K562 (cell line): ENCODE measurements around the gene GLRX.

Source experiments
- EHMT2 ChIP-seq: fragments of 450-650 bp; IDR thresholded peaks from 2 replicates; pipeline ENCODE4 v1.6.1; 2018; ENCODE audit warnings: antibody characterized with exemption
- ILK ChIP-seq: fragments of 450-650 bp; IDR thresholded peaks from 2 replicates; pipeline ENCODE4 v1.6.1; 2016; ENCODE audit warnings: missing genetic modification characterization, low read depth, mild to moderate bottlenecking, missing compliant biosample characterization, moderate library complexity, borderline replicate concordance
- POLR3A ChIP-seq: IDR thresholded peaks from 2 replicates; pipeline ENCODE4 v1.6.1; 2011; ENCODE audit warnings: borderline replicate concordance, mild to moderate bottlenecking, moderate library complexity; ENCODE audit not compliant: insufficient read length, insufficient read depth; ENCODE audit errors: extremely low read depth

DNA sequence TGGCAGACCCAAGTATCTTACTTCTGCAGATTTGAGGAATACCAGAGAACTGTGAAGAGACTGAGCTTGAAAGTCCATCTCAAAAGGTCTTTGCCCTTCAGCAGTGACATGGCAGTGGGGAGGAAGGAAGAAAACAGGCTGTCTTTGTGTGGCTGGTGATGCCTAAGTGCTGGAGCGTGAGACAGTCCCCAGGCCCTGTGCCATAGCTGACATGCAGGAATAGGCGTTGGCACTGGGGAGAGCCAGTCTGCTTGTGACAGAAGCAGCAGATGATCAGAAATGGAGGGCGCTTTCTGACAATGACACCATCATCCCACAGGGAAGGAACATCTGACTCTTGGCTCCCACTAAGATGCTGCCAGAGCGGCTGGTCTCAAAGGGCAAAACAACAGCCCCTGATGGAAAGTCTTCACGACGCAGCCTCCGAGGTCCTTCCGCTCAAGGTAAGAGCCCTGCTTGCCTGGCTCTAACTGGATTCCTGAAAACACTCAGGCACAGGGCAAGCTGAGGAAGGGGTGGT is 15.5 kb upstream of the GLRX start:
- no peak for TF ChIP-seq EHMT2
- no peak for TF ChIP-seq POLR3A
- TF ChIP-seq ILK (tag) = no peak
